22Rv1 (cell line): Measurements from ENCODE around the gene ZNF107.

Experiments used
- CTCF ChIP-seq: fragments of 450-650 bp; IDR thresholded peaks from 2 replicates; pipeline ENCODE4 v1.5.1; 2017; ENCODE audit warnings: mild to moderate bottlenecking
- ZFX ChIP-seq: fragments of 450-650 bp; IDR thresholded peaks from 2 replicates; pipeline ENCODE4 v1.6.1; 2017; ENCODE audit warnings: antibody characterized with exemption, borderline replicate concordance

GRCh38 chr7:64628721-64629120 lies 37.2 kb upstream of the ZNF107 start:
- TF ChIP-seq CTCF (no peak), ZFX (no peak)
